ENCODE results near the gene BICRAL.
"Not testable (repeated sequence)": the region's sequence is repeated elsewhere in the genome, so short reads cannot be mapped to it uniquely, and the experiment has no call there.

BICRAL gene

GRCh38 chr6:42902429-42903263, 120.8 kb downstream of the BICRAL start:
- not testable (repeated sequence) for DNase-seq

GRCh38 chr6:42904467-42904866, 122.6 kb downstream of the BICRAL start:
- no peak for DNase-seq

GRCh38 chr6:42907336-42907735, 125.5 kb downstream of the BICRAL start:
- no peak for DNase-seq

- DNase-seq, result no peak
Observed at GRCh38 chr6:42909835-42910234, 128.0 kb downstream of the BICRAL start.

GRCh38 chr6:42911171-42912021, 129.5 kb downstream of the BICRAL start:
- DNase-seq, result peak; percentile 64

- DNase-seq, result no peak
Observed at GRCh38 chr6:42914546-42914945, 132.7 kb downstream of the BICRAL start.

GRCh38 chr6:42915732-42916131, 133.9 kb downstream of the BICRAL start, which contains the start of gene PTCRA:
TSS of gene PTCRA (plus strand) at chr6:42916053. CDS start at chr6:42916070, 17 bp downstream.
- no peak for DNase-seq

- no peak for DNase-seq
Observed at GRCh38 chr6:42916288-42916687, 134.4 kb downstream of the BICRAL start.

Data from right forelimb (tissue), 1 donor.